Aorta (tissue), 5 donors: ENCODE measurements around the gene CYB5R4. TPM values are rescaled to one million over a fixed set of nuclear protein-coding genes. Genes with fewer than 3 reads are reported as not detected.
"Not testable (repeated sequence)": the region's sequence is repeated elsewhere in the genome, so short reads cannot be mapped to it uniquely, and the experiment has no call there.

Experiments
- ATAC-seq: fragments of 200-7000 bp; cut with Tn5 transposase; one replicate; pipeline ENCODE4 v1.9.1; 2022; ENCODE audit warnings: moderate library complexity; ENCODE audit not compliant: low FRiP score
- DNase-seq, 2 donors: peaks; one replicate each; pipeline ENCODE4 v3.0.0-alpha.2; 2020
- H3K27ac ChIP-seq, 2 donors: one replicate each; pipeline ENCODE4 v1.5.1; 2013; ENCODE audit warnings: low read length in 2 of 2, mild to moderate bottlenecking in 2 of 2, moderate library complexity in 2 of 2, control low read depth in 1 of 2, inconsistent platforms in 1 of 2, low read depth in 1 of 2
- H3K27me3 ChIP-seq, 2 donors: one replicate each; pipeline ENCODE4 v1.6.1; 2013; ENCODE audit warnings: control low read depth in 1 of 2, low read length in 1 of 2, mild to moderate bottlenecking in 1 of 2, moderate library complexity in 1 of 2; ENCODE audit not compliant: insufficient read depth in 2 of 2, control insufficient read depth in 1 of 2
- H3K36me3 ChIP-seq, 2 donors: one replicate each; pipeline ENCODE4 v1.6.1; 2013; ENCODE audit warnings: control low read depth in 1 of 2, low read length in 1 of 2, mild to moderate bottlenecking in 1 of 2; ENCODE audit not compliant: insufficient read depth in 2 of 2, control insufficient read depth in 1 of 2
- H3K4me1 ChIP-seq, 2 donors: one replicate each; pipeline ENCODE4 v1.6.1; 2013; ENCODE audit warnings: low read length in 2 of 2, control low read depth in 1 of 2, mild to moderate bottlenecking in 1 of 2, moderate library complexity in 1 of 2; ENCODE audit not compliant: insufficient read depth in 2 of 2, control insufficient read depth in 1 of 2
- H3K4me3 ChIP-seq, 2 donors: one replicate each; pipeline ENCODE4 v1.5.1; 2013; ENCODE audit warnings: low read length in 2 of 2, control low read depth in 1 of 2, mild to moderate bottlenecking in 1 of 2
- H3K9me3 ChIP-seq: one replicate; pipeline ENCODE4 v1.6.1; 2013; ENCODE audit warnings: mild to moderate bottlenecking, low read length; ENCODE audit not compliant: control insufficient read depth
- WGBS, 2 donors: extraction: QIAGEN DNeasy Blood & Tissue Kit; methylation state at CpG; one replicate each; pipeline ENCODE4 v1.1.7; 2013; 5-methylcytosine and 5-hydroxymethylcytosine counted together
- intact Hi-C, 2 donors: fragments of 100-400 bp; cut with DNase I; formaldehyde crosslinking; loops; one replicate each; pipeline versions ENCODE4 v1.14.2 to v1.15.0; 2022
- polyA plus RNA-seq, 2 donors: library from polyadenylated mRNA; stranded (reverse); fragments of 200-250 nt; gene quantifications; one replicate each; pipeline ENCODE4 v1.2.3, GENCODE V29; 2013
- total RNA-seq, 2 donors: library from RNA; stranded (reverse); fragmentation: NEBNext Ultra II Directional; extraction: Animal tissue kit (Norgen Biotek cat#: 25700); gene quantifications; one replicate each; pipeline ENCODE4 v1.2.1, GENCODE V29; 2021
- donor health status: healthy with polysubstance abuse.
- donor health status: Bipolar disorder and iron deficiency.
- donor health status: DM: no; HTN: no; CAD: no.
- donor health status: DM: no; HTN: no; CAD: no.
- donor health status: DM: yes; HTN: yes; CAD: no.

Gene CYB5R4
- total and polyA plus RNA-seq, 4 donors: 4.6 to 22.8 (median 19.5) TPM

DNA sequence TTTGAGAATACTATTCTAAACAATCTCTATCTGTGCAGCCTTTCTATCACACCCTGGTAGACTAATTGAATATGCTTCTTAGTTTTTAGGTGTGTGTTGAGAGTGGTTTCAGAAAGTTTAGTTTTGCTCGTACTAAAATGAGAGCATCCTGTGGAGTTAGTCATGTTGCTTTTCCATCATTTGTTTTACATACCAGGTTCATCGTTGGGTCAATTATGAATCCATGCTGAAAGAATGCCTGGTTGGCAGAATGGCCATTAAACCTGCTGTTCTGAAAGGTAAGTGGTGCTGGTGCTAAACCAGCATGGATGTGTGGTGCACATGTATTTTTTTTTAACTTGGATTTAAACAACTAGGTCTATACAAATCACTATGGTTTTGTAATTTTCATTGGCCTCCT lies 49.3 kb downstream of the CYB5R4 start:
- H3K27ac ChIP-seq: no peak overlapping the region
- peaks cover 0 to 3% of the 10 kb centered on the region in 2 donors for H3K4me1 ChIP-seq
- WGBS, 2 donors: 1 to 10% methylated on average over 2 of the region's 2 CpGs
- no peaks in the 10 kb centered on the region for H3K36me3 ChIP-seq
- ATAC-seq (no peak), DNase-seq (no peak)
- H3K4me3 ChIP-seq: no peak overlapping the region
- intact Hi-C loops: loop anchor here in 1 of 2 donors (5.0 kb wide), 1 partner anchor 68 kb away; no protein-coding TSS in a partner anchor
- H3K9me3 ChIP-seq: no peaks in the 10 kb centered on the region
- no peaks in the 10 kb centered on the region for H3K27me3 ChIP-seq

- Histone ChIP-seq H3K36me3 (no peaks in the 10 kb centered on the region), H3K9me3 (no peaks in the 10 kb centered on the region), H3K4me1 (peaks cover 0 to 3% of the 10 kb centered on the region in 2 donors), H3K27me3 (no peaks in the 10 kb centered on the region), H3K4me3 (no peak overlapping the region), H3K27ac (no peak overlapping the region)
- ATAC-seq: no peak
- intact Hi-C loops: no loop called here
- DNase-seq: no peak
These were observed 51.8 kb downstream of the CYB5R4 start for GRCh38 chr6:83911278-83911677.

- H3K27me3 ChIP-seq: no peaks in the 10 kb centered on the region
- H3K27ac ChIP-seq: no peak overlapping the region
- WGBS, 2 donors: 81 to 91% methylated on average over 1 of the region's 1 CpG
- DNase-seq (no peak), ATAC-seq (no peak)
- H3K9me3 ChIP-seq: no peaks in the 10 kb centered on the region
- H3K4me1 ChIP-seq: peaks cover 0 to 3% of the 10 kb centered on the region in 2 donors
- intact Hi-C loops: no loop called here
- no peaks in the 10 kb centered on the region for H3K36me3 ChIP-seq
- H3K4me3 ChIP-seq: no peak overlapping the region
These were observed 55.5 kb downstream of the CYB5R4 start for GRCh38 chr6:83914953-83915352.

DNA sequence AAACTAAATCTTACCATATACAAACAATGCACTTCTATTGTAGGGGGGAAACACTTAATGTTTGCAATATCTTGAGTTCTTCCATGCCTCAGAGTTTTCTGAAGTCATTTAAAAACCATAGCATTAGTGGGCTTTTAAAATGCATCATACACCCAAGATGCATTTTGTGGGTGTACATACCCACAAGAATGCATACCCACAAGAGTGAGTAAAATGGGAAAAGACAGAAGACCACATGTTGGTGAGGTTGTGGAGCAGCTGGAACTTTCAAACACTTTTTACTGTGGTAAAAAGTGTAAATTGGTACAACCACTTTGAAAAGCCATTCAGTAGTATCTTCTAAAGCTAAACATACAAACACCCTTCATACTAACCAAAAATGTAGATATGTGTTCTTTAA lies 57.5 kb downstream of the CYB5R4 start:
- intact Hi-C loops: no loop called here

DNA sequence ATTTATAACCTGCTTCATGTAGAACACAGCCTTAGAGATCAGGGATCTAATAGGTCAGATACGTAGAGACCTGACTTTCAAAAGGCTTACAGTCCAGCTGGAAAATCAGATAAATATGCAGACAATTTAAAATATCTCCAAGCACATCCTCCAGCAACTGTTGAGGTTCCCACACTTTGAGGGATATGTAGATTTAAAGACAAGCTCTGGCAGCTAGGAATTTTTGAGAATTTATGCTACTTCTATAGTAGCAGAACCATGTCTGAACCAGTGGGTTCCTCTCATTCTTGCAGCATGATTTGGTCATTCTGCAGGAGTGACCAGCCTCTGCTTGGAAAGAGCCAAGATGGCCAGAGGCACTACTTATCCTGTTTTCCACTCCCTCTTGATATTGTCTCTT lies 60.5 kb downstream of the CYB5R4 start:
- ATAC-seq (no peak), DNase-seq (no peak)
- intact Hi-C loops: no loop called here
- H3K4me3 ChIP-seq: no peak overlapping the region
- H3K4me1 ChIP-seq: no peaks in the 10 kb centered on the region
- no peak overlapping the region for H3K27ac ChIP-seq
- no peaks in the 10 kb centered on the region for H3K27me3 ChIP-seq
- no peaks in the 10 kb centered on the region for H3K9me3 ChIP-seq
- WGBS, 2 donors: 94 to 99% methylated on average over 1 of the region's 1 CpG
- H3K36me3 ChIP-seq: peaks cover 0 to 3% of the 10 kb centered on the region in 2 donors

More for the DNA sequence above, 57.5 kb downstream of the CYB5R4 start:
- Histone ChIP-seq H3K4me3 (no peak overlapping the region), H3K27me3 (no peaks in the 10 kb centered on the region), H3K27ac (no peak overlapping the region), H3K4me1 (peaks cover 0 to 3% of the 10 kb centered on the region in 2 donors), H3K9me3 (no peaks in the 10 kb centered on the region), H3K36me3 (peaks cover 0 to 3% of the 10 kb centered on the region in 2 donors)
- ATAC-seq (no peak), DNase-seq (no peak)

- intact Hi-C loops: no loop called here
- Histone ChIP-seq H3K27me3 (no peaks in the 10 kb centered on the region), H3K4me3 (no peak overlapping the region), H3K27ac (no peak overlapping the region), H3K36me3 (peaks cover 0 to 5% of the 10 kb centered on the region in 2 donors), H3K9me3 (no peaks in the 10 kb centered on the region), H3K4me1 (no peaks in the 10 kb centered on the region)
- DNase-seq (no peak), ATAC-seq (no peak)
- WGBS, 2 donors: 94 to 95% methylated on average over 5 of the region's 5 CpGs
These were observed 61.8 kb downstream of the CYB5R4 start for GRCh38 chr6:83921315-83921714.

- ATAC-seq (no peak), DNase-seq (no peak)
- Histone ChIP-seq H3K4me3 (no peak overlapping the region), H3K27ac (no peak overlapping the region), H3K4me1 (no peaks in the 10 kb centered on the region), H3K27me3 (no peaks in the 10 kb centered on the region), H3K36me3 (peaks cover 0 to 2% of the 10 kb centered on the region in 2 donors), H3K9me3 (no peaks in the 10 kb centered on the region)
- intact Hi-C loops: no loop called here
- 64 to 68% methylated on average over 2 of the region's 2 CpGs for WGBS, 2 donors
These were observed 68.0 kb downstream of the CYB5R4 start for GRCh38 chr6:83927470-83927869.

DNA sequence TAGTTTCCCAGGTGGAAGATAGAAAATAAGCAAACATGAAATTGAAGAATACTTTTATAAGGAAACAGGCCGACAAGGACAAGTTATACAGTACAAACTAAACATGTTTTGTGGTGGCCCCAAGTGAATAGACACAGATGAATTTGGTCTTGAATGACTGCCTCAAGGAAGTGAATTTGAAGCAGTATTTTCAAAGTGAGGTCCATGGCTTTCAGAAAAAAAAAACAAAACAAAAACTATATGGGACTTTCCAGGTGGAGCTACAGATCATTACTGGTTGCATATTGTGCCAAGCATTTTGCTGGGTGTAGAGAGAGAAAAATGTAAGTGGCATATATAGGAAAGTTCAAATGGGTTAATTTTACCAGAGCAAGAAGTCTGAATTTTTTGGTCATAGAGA lies 68.8 kb downstream of the CYB5R4 start:
- H3K4me1 ChIP-seq: no peaks in the 10 kb centered on the region
- no peak for DNase-seq
- peaks cover 0 to 2% of the 10 kb centered on the region in 2 donors for H3K36me3 ChIP-seq
- H3K9me3 ChIP-seq: no peaks in the 10 kb centered on the region
- H3K4me3 ChIP-seq: no peak overlapping the region
- no peak for ATAC-seq
- intact Hi-C loops: no loop called here
- 88 to 91% methylated on average over 1 of the region's 1 CpG for WGBS, 2 donors
- no peaks in the 10 kb centered on the region for H3K27me3 ChIP-seq
- no peak overlapping the region for H3K27ac ChIP-seq

GRCh38 chr6:83946201-83946833 lies 86.8 kb downstream of the CYB5R4 start:
- WGBS, 2 donors: 96 to 97% methylated on average over 4 of the region's 4 CpGs
- H3K27ac ChIP-seq: not testable (repeated sequence)

More at GRCh38 chr6:83946201-83946833, 86.8 kb downstream of the CYB5R4 start:
- H3K36me3 ChIP-seq, H3K4me3 ChIP-seq, H3K9me3 ChIP-seq, intact Hi-C loops, H3K27me3 ChIP-seq, H3K4me1 ChIP-seq, ATAC-seq, DNase-seq: not testable (repeated sequence)
